Stimulated activated CD4-positive, alpha-beta T cell treated with anti-CD3 and anti-CD28 coated beads, Interleukin-12 subunit alpha, Interleukin-12 subunit beta, amount 100 ng/mL, for 4 hours (primary cell): ENCODE measurements around the gene SBF2.

Experiments used
- DNase-seq: peaks from one replicate; pipeline ENCODE4 v3.0.0-alpha.2; 2020

SBF2 gene

GRCh38 chr11:9735236-9735635 is 558.8 kb downstream of the SBF2 start:
- DNase-seq: no peak

GRCh38 chr11:9733212-9733611 is 560.8 kb downstream of the SBF2 start:
- DNase-seq: no peak

GRCh38 chr11:9732453-9732852 is 561.6 kb downstream of the SBF2 start:
- no peak for DNase-seq

- no peak for DNase-seq
Measured at GRCh38 chr11:9731256-9731655, 562.8 kb downstream of the SBF2 start.
